Measurements from ENCODE around the gene GPBAR1.
"Not testable (repeated sequence)": the region's sequence is repeated elsewhere in the genome, so short reads cannot be mapped to it uniquely, and the experiment has no call there.

Gene GPBAR1

DNA sequence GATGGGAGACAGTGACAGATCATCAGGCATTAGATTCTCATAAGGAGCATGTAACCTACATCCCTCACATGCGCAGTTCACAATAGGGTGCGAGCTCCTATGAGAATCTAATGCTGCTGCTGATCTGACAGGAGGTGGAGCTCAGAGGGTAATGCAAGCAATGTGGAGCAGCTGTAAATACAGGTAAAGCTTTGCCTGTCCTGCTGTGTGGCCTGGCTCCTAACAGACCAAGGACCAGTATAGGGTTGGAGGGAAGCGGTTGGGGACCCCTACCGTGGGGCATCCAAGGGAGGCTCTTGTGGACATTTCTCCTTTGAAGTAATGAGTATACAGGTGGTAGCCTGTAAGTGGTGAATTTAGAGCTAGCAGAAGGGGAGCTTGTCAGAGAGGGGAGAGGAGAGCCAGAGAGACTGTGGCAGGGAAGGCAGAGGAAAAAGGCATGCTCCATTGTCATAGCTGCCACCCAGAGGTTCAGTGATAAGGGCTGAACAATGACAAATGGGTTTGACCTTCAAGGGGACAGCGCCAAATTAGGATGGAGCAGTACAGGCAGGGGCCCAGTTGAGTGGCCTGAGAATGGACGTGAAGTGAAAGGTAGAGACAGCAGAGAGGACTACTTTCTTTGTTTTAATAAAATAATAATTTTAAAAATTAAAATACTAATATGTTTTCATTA lies 46.7 kb downstream of the GPBAR1 start:
- Histone ChIP-seq H3K36me3 (ENCODE audit: insufficient read depth) (no peaks in the 10 kb centered on the region), H3K79me2 (ENCODE audit: insufficient read depth, low read depth) (no peaks in the 10 kb centered on the region), H4K20me1 (ENCODE audit: insufficient read depth) (no peaks in the 10 kb centered on the region), H3K4me1 (ENCODE audit: low read depth, poor library complexity, severe bottlenecking) (peaks cover under 1% of the 10 kb centered on the region), H3K27me3 (ENCODE audit: insufficient read depth, low read depth) (no peaks in the 10 kb centered on the region), H2AFZ (ENCODE audit: low read depth) (no peak overlapping the region), H3K4me3 (IDR thresholded peaks at IDR 0.05; ENCODE audit: insufficient read depth, low read depth, low read length) (no peak overlapping the region), H3K9ac (no peak overlapping the region), H3K4me2 (no peak overlapping the region), H3K27ac (no peak overlapping the region)
- TF ChIP-seq, protein P1, sequence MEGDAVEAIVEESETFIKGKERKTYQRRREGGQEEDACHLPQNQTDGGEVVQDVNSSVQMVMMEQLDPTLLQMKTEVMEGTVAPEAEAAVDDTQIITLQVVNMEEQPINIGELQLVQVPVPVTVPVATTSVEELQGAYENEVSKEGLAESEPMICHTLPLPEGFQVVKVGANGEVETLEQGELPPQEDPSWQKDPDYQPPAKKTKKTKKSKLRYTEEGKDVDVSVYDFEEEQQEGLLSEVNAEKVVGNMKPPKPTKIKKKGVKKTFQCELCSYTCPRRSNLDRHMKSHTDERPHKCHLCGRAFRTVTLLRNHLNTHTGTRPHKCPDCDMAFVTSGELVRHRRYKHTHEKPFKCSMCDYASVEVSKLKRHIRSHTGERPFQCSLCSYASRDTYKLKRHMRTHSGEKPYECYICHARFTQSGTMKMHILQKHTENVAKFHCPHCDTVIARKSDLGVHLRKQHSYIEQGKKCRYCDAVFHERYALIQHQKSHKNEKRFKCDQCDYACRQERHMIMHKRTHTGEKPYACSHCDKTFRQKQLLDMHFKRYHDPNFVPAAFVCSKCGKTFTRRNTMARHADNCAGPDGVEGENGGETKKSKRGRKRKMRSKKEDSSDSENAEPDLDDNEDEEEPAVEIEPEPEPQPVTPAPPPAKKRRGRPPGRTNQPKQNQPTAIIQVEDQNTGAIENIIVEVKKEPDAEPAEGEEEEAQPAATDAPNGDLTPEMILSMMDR (conservative IDR thresholded peaks at IDR 0.05; ENCODE audit: low read depth, low read length), result no peak

DNA sequence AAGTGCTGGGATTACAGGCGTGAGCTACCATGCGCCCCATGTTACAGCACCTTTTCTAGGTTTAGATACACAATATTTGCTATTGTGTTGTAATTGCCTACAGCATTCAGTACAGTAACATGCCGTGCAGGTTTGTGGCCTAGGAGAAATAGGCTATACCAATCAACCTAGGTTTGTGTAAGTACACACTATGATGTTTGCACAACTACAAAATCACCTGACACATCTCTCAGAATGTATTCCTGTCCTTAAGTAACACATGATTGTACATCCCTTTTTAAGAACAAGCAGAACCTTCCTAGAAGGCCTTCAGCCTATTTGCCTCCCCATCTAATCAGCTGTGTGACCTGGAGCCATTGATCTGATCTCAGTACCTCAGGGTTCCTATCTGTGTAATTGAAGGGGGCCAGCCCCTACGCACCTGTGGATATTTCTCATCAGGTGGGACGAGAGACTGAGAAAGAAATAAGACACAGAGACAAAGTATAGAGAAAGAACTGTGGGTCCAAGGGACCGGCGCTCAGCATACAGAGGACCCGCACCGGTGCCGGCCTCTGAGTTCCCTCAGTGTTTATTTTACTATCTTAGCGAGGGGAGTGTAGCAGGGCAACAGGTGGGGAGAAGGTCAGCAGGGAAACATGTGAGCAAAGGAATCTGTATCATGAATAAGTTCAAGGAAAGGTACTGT lies 50.2 kb downstream of the GPBAR1 start:
- no peak overlapping the region for H2AFZ ChIP-seq (ENCODE audit: low read depth)

DNA sequence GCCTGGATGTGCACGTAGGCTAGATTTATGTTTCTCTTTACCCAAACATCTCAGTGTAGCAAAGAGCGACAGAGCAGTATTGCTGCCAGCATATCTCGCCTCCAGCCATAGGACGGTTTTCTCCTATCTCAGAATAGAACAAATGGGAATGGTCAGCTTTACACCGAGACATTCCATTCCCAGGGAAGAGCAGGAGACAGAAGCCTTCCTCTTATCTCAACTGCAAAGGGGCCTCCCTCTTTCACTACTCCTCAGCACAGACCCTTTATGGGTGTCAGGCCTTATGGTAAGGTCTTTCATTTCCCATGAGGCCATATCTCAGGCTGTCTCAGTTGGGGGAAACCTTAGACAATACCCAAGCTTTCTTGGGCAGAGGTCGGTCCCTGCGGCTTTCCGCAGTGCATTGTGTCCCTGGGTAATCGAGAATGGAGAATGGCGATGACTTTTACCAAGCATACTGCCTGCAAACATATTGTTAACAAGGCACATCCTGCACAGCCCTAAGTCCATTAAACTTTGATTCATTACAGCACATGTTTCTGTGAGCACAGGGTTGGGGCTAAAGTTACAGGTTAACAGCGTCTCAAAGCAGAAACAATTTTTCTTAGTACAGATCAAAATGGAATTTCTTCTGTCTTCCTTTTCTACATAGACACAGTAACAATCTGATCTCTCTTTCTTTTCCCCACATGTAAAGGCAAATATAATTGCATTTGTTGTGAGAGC lies 50.9 kb downstream of the GPBAR1 start:
- not testable (repeated sequence) for H3K36me3 ChIP-seq (ENCODE audit: insufficient read depth); H3K9ac ChIP-seq; H4K20me1 ChIP-seq (ENCODE audit: insufficient read depth); H3K27me3 ChIP-seq (ENCODE audit: insufficient read depth, low read depth); H3K4me2 ChIP-seq; H3K4me3 ChIP-seq (IDR thresholded peaks at IDR 0.05; ENCODE audit: insufficient read depth, low read depth, low read length); H3K27ac ChIP-seq; H2AFZ ChIP-seq (ENCODE audit: low read depth); H3K79me2 ChIP-seq (ENCODE audit: insufficient read depth, low read depth)
- H3K4me1 ChIP-seq (ENCODE audit: low read depth, poor library complexity, severe bottlenecking), result peaks cover 22% of the 10 kb centered on the region

More for the DNA sequence above, 50.2 kb downstream of the GPBAR1 start:
- H3K27me3 ChIP-seq (ENCODE audit: insufficient read depth, low read depth), result no peaks in the 10 kb centered on the region
- no peak overlapping the region for H3K4me3 ChIP-seq (IDR thresholded peaks at IDR 0.05; ENCODE audit: insufficient read depth, low read depth, low read length)
- no peaks in the 10 kb centered on the region for H3K79me2 ChIP-seq (ENCODE audit: insufficient read depth, low read depth)
- no peak overlapping the region for H3K4me2 ChIP-seq
- H3K9ac ChIP-seq, result no peak overlapping the region
- H3K27ac ChIP-seq, result no peak overlapping the region
- TF ChIP-seq, protein P1 (conservative IDR thresholded peaks at IDR 0.05; ENCODE audit: low read depth, low read length), result no peak
- no peaks in the 10 kb centered on the region for H3K36me3 ChIP-seq (ENCODE audit: insufficient read depth)
- peaks cover 22% of the 10 kb centered on the region for H3K4me1 ChIP-seq (ENCODE audit: low read depth, poor library complexity, severe bottlenecking)
- no peaks in the 10 kb centered on the region for H4K20me1 ChIP-seq (ENCODE audit: insufficient read depth)

DNA sequence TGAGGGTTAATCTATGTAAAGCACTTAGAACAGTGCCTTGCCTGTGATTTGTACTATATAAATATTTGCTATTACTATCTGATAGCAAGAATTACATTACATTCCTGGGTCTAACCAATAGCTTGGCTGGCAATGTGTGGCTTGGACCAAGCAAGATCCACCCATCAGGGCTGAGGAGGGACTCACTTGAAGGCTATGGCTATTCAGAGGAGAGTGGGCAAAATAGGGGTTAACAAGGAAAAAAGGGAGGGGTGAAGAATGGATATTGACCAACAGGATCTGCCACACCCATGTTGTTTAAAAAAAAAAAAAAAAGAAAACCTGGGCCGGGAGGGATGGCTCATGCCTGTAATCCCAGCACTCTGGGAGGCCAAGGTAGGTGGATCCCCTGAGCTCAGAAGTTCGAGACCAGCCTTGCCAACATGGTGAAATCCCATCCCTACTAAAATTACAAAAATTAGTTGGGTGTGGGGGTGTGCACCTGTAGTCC lies 51.5 kb downstream of the GPBAR1 start:
- TF ChIP-seq, protein P1 (conservative IDR thresholded peaks at IDR 0.05; ENCODE audit: low read depth, low read length), result no peak
- Histone ChIP-seq H3K27ac (no peak overlapping the region), H3K4me3 (IDR thresholded peaks at IDR 0.05; ENCODE audit: insufficient read depth, low read depth, low read length) (no peak overlapping the region), H3K27me3 (ENCODE audit: insufficient read depth, low read depth) (no peaks in the 10 kb centered on the region), H2AFZ (ENCODE audit: low read depth) (no peak overlapping the region), H3K36me3 (ENCODE audit: insufficient read depth) (no peaks in the 10 kb centered on the region), H3K9ac (no peak overlapping the region), H3K4me2 (no peak overlapping the region), H3K4me1 (ENCODE audit: low read depth, poor library complexity, severe bottlenecking) (peaks cover 22% of the 10 kb centered on the region), H3K79me2 (ENCODE audit: insufficient read depth, low read depth) (no peaks in the 10 kb centered on the region), H4K20me1 (ENCODE audit: insufficient read depth) (no peaks in the 10 kb centered on the region)

Data from KMS-11 (cell line).